Hematopoietic multipotent progenitor cell treated with erythropoietin and hydrocortisone succinate and interleukin-3 and kit ligand, for 17 days (in vitro differentiated cells): Measurements from ENCODE around the gene ATP1A2.

Source experiments
- DNase-seq: peaks from one replicate; pipeline ENCODE4 v3.0.0-alpha.2; 2015; ENCODE audit warnings: low spot score

The ATP1A2 gene

DNA sequence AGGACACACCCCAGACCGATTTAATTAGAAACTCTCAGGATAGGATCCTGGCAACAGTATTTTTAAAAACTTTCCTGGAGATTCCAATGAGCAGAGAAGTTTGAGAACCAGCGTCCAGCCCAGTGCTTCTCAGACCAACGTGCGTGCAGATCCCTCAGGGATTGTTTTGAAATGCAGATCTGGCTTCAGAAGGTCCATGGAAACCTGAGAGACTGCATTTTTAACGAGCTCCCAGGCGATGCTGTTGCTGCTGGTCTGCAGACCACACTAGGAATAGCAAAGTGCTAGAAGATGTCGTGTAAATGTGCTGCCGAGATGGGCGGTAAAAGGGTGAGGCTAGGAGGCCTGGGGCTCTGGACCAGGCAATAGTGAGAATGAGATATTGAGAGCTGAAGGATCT, 56.4 kb downstream of the ATP1A2 start:
- no peak for DNase-seq

DNA sequence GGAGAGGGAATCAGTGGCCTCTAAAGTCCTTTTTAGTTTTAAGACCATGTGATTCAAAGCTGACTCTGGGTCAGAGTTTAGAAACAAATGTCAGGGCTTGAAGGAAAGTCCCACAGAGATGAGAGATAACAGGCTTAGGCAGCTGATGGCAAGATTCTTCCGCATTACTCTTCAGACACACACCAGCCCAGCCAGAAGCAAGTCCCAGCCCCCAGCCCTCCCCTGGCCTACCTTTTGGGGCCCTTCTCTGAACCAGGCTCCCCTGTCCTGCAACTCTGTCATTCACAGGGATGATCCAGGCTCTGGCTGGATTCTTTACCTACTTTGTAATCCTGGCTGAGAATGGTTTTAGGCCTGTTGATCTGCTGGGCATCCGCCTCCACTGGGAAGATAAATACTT, 61.7 kb downstream of the ATP1A2 start:
- DNase-seq: no peak

DNA sequence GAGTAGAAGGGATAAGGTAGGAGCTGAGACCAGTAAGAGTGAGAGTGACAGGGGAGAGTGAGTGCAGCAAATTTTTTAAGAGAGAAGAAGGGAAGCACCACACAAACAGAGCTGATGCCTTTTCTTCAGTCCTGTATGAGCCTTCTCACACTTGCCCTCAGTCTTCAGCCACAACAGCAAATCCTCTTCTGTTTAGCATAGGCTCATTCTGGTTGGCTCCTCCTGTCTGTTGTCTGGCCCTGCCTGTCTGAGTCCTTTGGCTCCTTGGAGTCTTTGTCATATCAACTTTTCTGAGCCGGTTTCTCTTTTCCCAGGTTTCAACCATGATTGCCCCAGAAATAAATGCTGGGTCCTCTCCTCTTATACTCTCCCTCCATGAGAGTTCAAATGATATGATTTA, 62.1 kb downstream of the ATP1A2 start:
- DNase-seq: no peak

DNA sequence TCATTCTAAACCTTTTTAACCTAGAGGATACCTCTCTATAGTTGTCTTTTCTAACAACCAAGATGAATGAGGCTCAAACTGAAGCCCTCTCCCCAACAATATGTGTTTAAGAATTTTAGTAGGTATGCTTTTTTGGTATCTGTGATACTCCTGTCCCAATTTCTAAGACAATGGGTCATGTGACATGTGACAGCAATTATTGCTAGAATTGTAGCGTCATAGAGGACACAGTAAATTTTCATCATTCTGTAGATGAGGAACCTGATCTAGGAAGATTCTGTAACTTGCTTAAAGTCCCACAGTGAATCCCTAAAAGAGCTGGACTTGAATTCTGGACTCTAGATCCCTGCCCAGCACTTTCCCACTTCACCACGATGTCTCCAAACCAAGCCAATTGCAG, 63.2 kb downstream of the ATP1A2 start:
- no peak for DNase-seq

DNA sequence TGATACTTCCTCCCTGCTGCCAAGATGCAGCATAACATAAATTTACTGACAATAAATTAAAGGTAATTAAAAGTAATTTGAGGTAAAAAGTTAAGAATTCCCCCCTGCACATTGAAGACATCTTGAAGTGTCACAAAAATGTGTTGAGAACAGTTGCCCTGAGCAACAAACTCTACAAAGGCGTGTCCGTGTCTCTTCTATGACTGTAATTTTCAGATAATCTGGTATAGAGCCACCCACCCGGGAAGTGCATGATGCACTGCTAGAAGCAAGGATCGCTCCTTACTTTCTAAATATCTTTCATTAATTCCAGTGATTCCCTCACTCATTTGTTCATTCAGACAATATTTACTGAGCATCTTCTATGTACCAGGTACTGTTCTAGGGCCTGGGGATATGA, 63.8 kb downstream of the ATP1A2 start:
- peak; percentile 22 for DNase-seq

DNA sequence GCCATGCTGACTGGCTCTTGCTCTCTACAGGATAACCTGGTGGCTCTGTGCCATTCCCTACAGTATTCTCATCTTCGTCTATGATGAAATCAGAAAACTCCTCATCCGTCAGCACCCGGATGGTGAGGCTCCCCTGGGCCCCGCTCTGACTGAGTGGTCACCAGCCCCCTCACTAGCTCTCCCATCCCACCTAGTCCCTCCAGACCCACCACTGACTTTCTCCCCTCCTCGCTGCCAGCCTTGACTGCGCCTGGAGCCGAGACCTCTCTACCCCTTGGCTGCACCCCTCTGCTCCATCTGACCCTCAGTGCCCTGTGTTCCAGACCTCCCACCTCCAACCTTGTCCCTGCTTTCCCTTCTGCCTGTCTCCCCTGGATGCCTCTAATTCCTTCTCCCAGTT, 70.7 kb downstream of the ATP1A2 start:
- DNase-seq: no peak

DNA sequence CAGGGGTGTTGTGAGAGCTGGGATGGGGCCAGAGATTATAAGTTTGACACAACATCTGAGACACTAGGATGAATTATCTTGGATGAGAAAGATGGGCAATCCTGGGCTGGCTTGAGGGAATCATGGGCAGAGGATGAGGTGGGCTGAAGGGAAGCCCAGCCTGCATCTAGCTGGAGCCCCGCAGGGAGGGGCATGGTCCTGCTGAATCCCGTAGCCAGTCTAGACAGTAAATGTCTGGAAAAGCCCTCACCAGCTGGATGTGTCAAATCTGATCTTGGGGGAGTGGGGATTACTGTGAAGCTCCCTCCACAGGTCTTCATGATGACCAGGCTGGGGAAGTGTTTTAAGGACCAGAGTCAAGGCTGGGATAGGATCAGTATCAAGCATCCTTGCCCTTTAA, 71.2 kb downstream of the ATP1A2 start:
- DNase-seq: no peak

DNA sequence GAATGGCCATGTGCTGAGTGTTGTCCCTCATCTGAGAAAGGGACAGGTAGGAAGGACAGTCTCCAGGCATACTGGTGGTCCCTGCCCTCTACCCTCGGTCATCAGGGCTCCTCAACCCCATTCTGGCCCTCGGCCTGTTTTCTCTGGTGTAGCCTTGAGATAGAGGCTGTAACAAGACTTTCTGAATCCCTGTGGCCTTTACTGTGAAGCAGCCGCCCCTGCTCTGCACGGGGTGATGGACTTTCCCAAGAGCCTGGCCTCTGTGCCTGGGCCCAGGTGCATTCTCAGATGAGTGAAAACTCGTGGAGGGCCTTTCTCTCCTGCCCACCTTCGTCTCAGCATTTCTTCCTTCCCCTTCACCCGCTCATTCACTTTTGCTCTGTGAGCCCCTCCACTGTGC, 71.8 kb downstream of the ATP1A2 start:
- DNase-seq: no peak

DNA sequence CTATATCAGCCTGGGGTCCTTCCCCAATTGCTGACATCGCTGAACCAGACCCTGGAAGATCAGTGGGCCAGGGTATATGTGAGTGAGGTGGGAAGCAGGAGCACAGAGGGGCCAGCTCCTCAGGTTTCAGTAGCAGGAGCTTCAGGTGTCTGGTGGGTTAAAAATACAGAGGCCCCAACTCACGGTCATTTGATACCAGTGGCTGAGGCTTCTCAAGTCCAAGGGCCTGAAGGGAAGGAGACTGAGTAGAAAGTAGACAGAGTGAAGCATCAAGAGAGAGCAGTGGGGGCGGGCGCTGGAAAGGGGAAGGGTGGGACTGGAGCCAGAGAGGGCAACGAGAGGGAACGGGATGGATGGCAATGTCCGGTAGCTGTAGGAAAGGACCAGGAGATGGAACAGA, 72.8 kb downstream of the ATP1A2 start:
- DNase-seq: no peak

DNA sequence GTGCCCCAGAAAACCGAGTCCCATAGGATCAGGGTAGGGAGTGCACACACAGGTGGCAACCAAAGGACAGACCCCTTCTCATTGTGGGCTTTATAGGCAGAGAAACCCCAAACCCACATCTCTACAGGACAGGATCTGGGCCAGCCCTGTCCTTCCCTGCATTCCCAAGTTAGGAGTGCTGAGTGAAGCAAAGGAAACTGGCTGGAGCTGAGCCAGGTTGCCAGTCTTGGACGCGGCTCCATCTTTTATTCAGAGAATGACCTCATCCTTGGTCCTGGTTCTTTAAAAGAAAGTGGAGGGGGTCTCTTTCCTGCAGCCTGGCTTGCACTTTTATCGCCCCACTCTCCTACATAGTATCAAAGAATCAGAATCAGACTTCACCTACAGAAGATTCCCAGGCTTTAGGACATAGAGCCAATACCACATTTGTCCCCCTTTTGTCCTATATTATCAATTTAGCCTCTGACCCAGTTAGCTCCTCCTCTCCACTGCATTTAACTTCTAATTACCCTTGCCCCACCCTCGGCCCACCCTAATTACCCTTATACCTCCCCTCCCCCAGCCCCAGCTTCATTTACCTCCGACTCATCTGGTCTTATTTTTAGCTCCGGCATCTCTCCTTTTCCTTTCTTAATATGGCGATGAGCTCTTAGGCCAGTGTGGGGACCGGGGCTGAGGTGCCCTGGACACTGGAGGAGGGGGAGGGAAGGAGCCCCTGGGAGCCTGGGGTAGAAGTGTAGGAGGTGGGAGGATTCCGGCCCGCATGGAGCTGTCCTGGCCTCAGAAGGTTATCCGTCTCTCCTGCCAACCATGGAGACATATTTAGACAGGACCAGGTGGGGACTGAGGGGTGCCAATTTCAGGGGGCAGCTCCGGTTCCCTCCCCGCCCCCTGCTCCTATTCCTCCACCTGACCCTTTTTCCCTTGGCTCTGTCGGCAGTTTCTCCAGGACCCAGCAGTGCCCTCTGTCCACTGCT, 74.4 kb downstream of the ATP1A2 start, which contains the start of gene CASQ1:
CASQ1 (plus strand) TSS at position 927 of the 977 bp plus-strand sequence. CDS start 177 bp downstream, outside the sequence.
- no peak for DNase-seq

DNA sequence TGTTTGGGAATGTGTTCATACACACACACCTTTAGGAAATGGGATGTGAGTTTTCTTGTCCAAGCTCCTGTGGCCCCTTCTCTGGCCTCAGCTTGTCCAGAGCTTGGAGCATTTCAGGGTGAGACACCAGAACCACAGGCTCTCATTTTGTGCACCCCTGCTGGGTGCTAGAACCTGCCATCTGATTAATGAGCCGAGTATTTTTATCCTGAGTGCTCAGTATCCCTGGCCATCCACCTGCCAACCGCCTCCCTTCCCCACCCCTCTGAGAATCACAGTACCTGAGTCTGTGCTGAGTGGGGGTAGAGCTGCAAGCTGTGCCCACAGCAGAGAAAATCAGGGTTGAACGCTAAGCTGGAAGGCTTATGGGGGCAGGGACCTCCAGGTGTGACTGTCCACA, 76.2 kb downstream of the ATP1A2 start:
- no peak for DNase-seq

DNA sequence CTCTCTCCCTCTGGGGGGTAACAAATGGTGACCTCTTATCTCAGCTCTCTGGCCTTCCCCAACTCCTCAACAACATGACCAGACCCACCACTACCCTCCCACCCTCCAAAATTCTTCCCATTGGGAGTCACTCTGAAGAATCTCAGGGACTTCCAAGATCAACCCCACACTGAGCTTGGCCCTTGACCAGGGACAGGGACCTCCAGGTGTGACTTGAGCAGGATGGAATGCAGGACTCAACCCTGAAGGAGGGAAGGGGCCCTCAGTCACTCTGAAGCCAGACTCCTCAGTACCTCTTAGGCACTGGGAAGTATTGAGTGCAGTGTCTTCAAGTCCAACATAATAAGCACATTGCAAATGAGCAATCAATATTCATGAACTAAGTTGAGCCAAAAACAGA, 76.7 kb downstream of the ATP1A2 start:
- DNase-seq: no peak
